H1 (cell line): Measurements from ENCODE around the gene MTARC1. TPM values are rescaled to one million over a fixed set of nuclear protein-coding genes. Genes with fewer than 3 reads are reported as not detected.

ENCODE experiments used
- CTCF ChIA-PET: fragments of 300-600 bp; sonication (Branson Sonifier 250); formaldehyde crosslinking; loops from one replicate; lab custom pipeline; 2021; ENCODE audit not compliant: partially characterized antibody; lab: Charles Lee
- POLR2A ChIA-PET: fragments of 300-600 bp; sonication (Branson Sonifier 250); formaldehyde crosslinking; loops from one replicate; lab custom pipeline; 2021; ENCODE audit warnings: inconsistent platforms; ENCODE audit not compliant: partially characterized antibody; lab: Charles Lee
- DNase-seq, 2 experiments: peaks; one replicate each; pipeline versions ENCODE4 v3.0.0 to v3.0.0-alpha.2; 2010 to 2022; ENCODE audit warnings: low spot score in 2 of 2, low read depth in 1 of 2, mixed read lengths in 1 of 2
- FAIRE-seq: peaks from 2 replicates; lab custom pipeline; 2011; peaks lifted over from hg19 to GRCh38; lab: Jason Lieb, UNC
- H2AFZ ChIP-seq: 2 replicates; pipeline ENCODE4 v1.8.1; 2012; ENCODE audit warnings: low read length, inconsistent platforms
- H2AK5ac ChIP-seq: 2 replicates; pipeline ENCODE4 v1.6.1; 2013; ENCODE audit warnings: low read depth, low read length
- H2BK120ac ChIP-seq: replicated peaks from 2 replicates; pipeline ENCODE3; 2013; ENCODE audit warnings: low read depth, low read length, inconsistent platforms
- H2BK12ac ChIP-seq: 2 replicates; pipeline ENCODE4 v1.6.1; 2013; ENCODE audit warnings: low read depth, low read length
- H2BK15ac ChIP-seq: 2 replicates; pipeline ENCODE4 v1.6.1; 2013; ENCODE audit warnings: low read length
- H2BK20ac ChIP-seq: 2 replicates; pipeline ENCODE4 v1.6.1; 2013; ENCODE audit warnings: low read length
- H2BK5ac ChIP-seq: 2 replicates; pipeline ENCODE4 v1.6.1; 2013; ENCODE audit warnings: low read depth, low read length
- H3K14ac ChIP-seq: 2 replicates; pipeline ENCODE4 v1.6.1; 2013; ENCODE audit warnings: inconsistent platforms; ENCODE audit not compliant: insufficient read length
- H3K18ac ChIP-seq: 2 replicates; pipeline ENCODE4 v1.6.1; 2013; ENCODE audit warnings: low read length; ENCODE audit errors: extremely low read depth
- H3K23ac ChIP-seq: 2 replicates; pipeline ENCODE4 v1.6.1; 2013; ENCODE audit warnings: inconsistent platforms; ENCODE audit not compliant: insufficient read length
- H3K23me2 ChIP-seq: 2 replicates; pipeline ENCODE4 v1.6.1; 2013; ENCODE audit warnings: low read depth, low read length
- H3K27ac ChIP-seq: 2 replicates; pipeline ENCODE4 v1.6.1; 2011; ENCODE audit warnings: low read depth, low read length, inconsistent platforms
- H3K27me3 ChIP-seq, 4 experiments: replicated peaks in 1 of 4; 1 replicate in 1 of 4; 2 replicates in 3 of 4; pipeline versions ENCODE4 v1.6.1 to v1.8.1; 2011 to 2013; ENCODE audit warnings: low read length in 3 of 4, mild to moderate bottlenecking in 3 of 4, inconsistent platforms in 2 of 4, mixed read lengths in 2 of 4, moderate library complexity in 1 of 4; ENCODE audit not compliant: control insufficient read depth in 3 of 4, insufficient read depth in 3 of 4; ENCODE audit errors: extremely low read depth in 1 of 4
- H3K36me3 ChIP-seq, 4 experiments: 2 replicates each; pipeline versions ENCODE4 v1.6.1 to v1.8.1; 2011 to 2013; ENCODE audit warnings: mild to moderate bottlenecking in 4 of 4, low read length in 3 of 4, moderate library complexity in 2 of 4, control low read depth in 1 of 4, inconsistent platforms in 1 of 4; ENCODE audit not compliant: insufficient read depth in 4 of 4, control insufficient read depth in 2 of 4
- H3K4ac ChIP-seq: replicated peaks from 2 replicates; pipeline ENCODE3; 2013; ENCODE audit warnings: low read length, low read depth, mixed read lengths, inconsistent platforms; ENCODE audit not compliant: insufficient read length
- H3K4me1 ChIP-seq, 4 experiments: replicated peaks in 1 of 4; 1 replicate in 1 of 4; 2 replicates in 3 of 4; pipeline versions ENCODE4 v1.6.1 to v1.8.1; 2011 to 2013; ENCODE audit warnings: low read length in 3 of 4, inconsistent platforms in 2 of 4, mixed read lengths in 1 of 4; ENCODE audit not compliant: insufficient read depth in 4 of 4, control insufficient read depth in 3 of 4
- H3K4me2 ChIP-seq, 2 experiments: 2 replicates each; pipeline versions ENCODE4 v1.6.1 to v1.8.1; 2011 to 2013; ENCODE audit warnings: low read depth in 2 of 2, low read length in 2 of 2, control low read depth in 1 of 2, inconsistent platforms in 1 of 2, mild to moderate bottlenecking in 1 of 2; ENCODE audit not compliant: insufficient read depth in 1 of 2
- H3K4me3 ChIP-seq, 4 experiments: fragments of 200-600, 300-600 bp in 1 of 4; sonication (generic), shearing (Covaris generic), sonication (Bioruptor Twin) in 1 of 4; 2 replicates each; pipeline versions ENCODE4 v1.5.1 to v1.8.1; 2011 to 2016; ENCODE audit warnings: low read length in 4 of 4, low read depth in 3 of 4, control low read depth in 2 of 4, inconsistent platforms in 2 of 4, mild to moderate bottlenecking in 2 of 4, mixed read lengths in 1 of 4, moderate library complexity in 1 of 4; ENCODE audit not compliant: insufficient read depth in 2 of 4; ENCODE audit errors: extremely low read depth in 1 of 4
- H3K56ac ChIP-seq: replicated peaks from 2 replicates; pipeline ENCODE3; 2013; ENCODE audit warnings: low read depth, mild to moderate bottlenecking, mixed read lengths, low read length, inconsistent platforms; ENCODE audit not compliant: insufficient read length
- H3K79me1 ChIP-seq: 2 replicates; pipeline ENCODE4 v1.6.1; 2013; ENCODE audit warnings: low read depth, low read length, control low read depth
- H3K79me2 ChIP-seq, 2 experiments: 2 replicates each; pipeline versions ENCODE4 v1.6.1 to v1.8.1; 2012 to 2013; ENCODE audit warnings: low read length in 2 of 2, mild to moderate bottlenecking in 2 of 2, inconsistent platforms in 1 of 2; ENCODE audit not compliant: insufficient read depth in 2 of 2, control insufficient read depth in 1 of 2
- H3K9ac ChIP-seq, 4 experiments: replicated peaks in 1 of 4; 1 replicate in 1 of 4; 2 replicates in 3 of 4; pipeline versions ENCODE4 v1.6.1 to v1.8.1; 2011 to 2013; ENCODE audit warnings: low read depth in 3 of 4, low read length in 3 of 4, control low read depth in 2 of 4, mild to moderate bottlenecking in 2 of 4, moderate library complexity in 2 of 4, inconsistent platforms in 1 of 4; ENCODE audit errors: extremely low read depth in 1 of 4
- H3K9me3 ChIP-seq, 2 experiments: 2 replicates each; pipeline versions ENCODE4 v1.6.1 to v1.8.1; 2012 to 2013; ENCODE audit warnings: mild to moderate bottlenecking in 2 of 2, moderate library complexity in 2 of 2, control low read depth in 1 of 2, inconsistent platforms in 1 of 2, low read depth in 1 of 2, low read length in 1 of 2, mixed read lengths in 1 of 2; ENCODE audit not compliant: insufficient read depth in 2 of 2
- H4K20me1 ChIP-seq, 2 experiments: replicated peaks in 1 of 2; 2 replicates each; pipeline versions ENCODE3 to v1.8.1; 2011 to 2013; ENCODE audit warnings: inconsistent platforms in 2 of 2, low read length in 2 of 2, mild to moderate bottlenecking in 1 of 2; ENCODE audit not compliant: insufficient read depth in 2 of 2, control insufficient read depth in 1 of 2
- H4K5ac ChIP-seq: 2 replicates; pipeline ENCODE4 v1.6.1; 2013; ENCODE audit warnings: low read length, low read depth, mixed read lengths, inconsistent platforms; ENCODE audit not compliant: insufficient read length
- H4K8ac ChIP-seq: 2 replicates; pipeline ENCODE4 v1.8.0; 2013; ENCODE audit warnings: mild to moderate bottlenecking, moderate library complexity, low read length, inconsistent platforms; ENCODE audit not compliant: insufficient read depth; ENCODE audit errors: extremely low read depth
- H4K91ac ChIP-seq: replicated peaks from 2 replicates; pipeline ENCODE3; 2013; ENCODE audit warnings: low read length, mixed read lengths, inconsistent platforms; ENCODE audit not compliant: insufficient read length
- CHD1 ChIP-seq: IDR thresholded peaks from 2 replicates; pipeline ENCODE4 v1.6.1; 2012; ENCODE audit warnings: low read depth, low read length, improper control_type of control experiment
- TAF1 ChIP-seq: IDR thresholded peaks from 2 replicates; pipeline ENCODE4 v1.6.1; 2011; ENCODE audit warnings: mild to moderate bottlenecking, low read depth, low read length
- WGBS, 2 experiments: shearing (Covaris generic) in 1 of 2; methylation state at CpG; one replicate each; pipeline versions ENCODE4 v1.1.6 to v1.1.7; 2013 to 2015; ENCODE audit warnings: low lambda C conversion rate in 2 of 2, mixed read lengths in 2 of 2, inconsistent platforms in 1 of 2, low coverage in 1 of 2, missing lambda C conversion rate in 1 of 2; ENCODE audit not compliant: insufficient replicate concordance in 2 of 2, insufficient coverage in 1 of 2, insufficient read length in 1 of 2; ENCODE audit errors: extremely low coverage in 1 of 2, missing lambda C conversion rate in 1 of 2; 5-methylcytosine and 5-hydroxymethylcytosine counted together
- polyA plus RNA-seq, 7 experiments: library from polyadenylated mRNA; depleted of rRNA in 3 of 7; stranded (reverse) in 5 of 7; unstranded in 2 of 7; fragments of >200 nt in 5 of 7; fragments of 200-250 nt in 2 of 7; gene quantifications; 1 replicate in 5 of 7; 2 replicates in 1 of 7; 4 replicates in 1 of 7; pipeline versions ENCODE4 v1.2.1 to v1.2.3, GENCODE V29; 2011 to 2013; ENCODE audit warnings: missing spikeins in 2 of 7, mixed read lengths in 2 of 7
- total RNA-seq: library from RNA; stranded (reverse); fragmentation: NEBNext Ultra II Directional; extraction: Animal tissue kit (Norgen Biotek cat#: 25700); gene quantifications from 2 replicates; pipeline ENCODE4 v1.2.1, GENCODE V29; 2021

Gene MTARC1
- total and polyA plus RNA-seq, 2 of the 8 experiments (the other 6 are each of a cell fraction or from before 2014, with no cell fraction given) = 17.2 to 46.2 TPM

- 13% methylated on average over 3 of the region's 3 CpGs; no CpG with 5 or more reads in 1 of the 2 experiments for WGBS, 2 experiments
- Histone ChIP-seq H3K36me3 (no peaks in the 10 kb centered on the region), H4K20me1 (no peaks in the 10 kb centered on the region), H3K23ac (no peak overlapping the region), H3K56ac (no peak overlapping the region), H3K9ac (peak overlapping the region; percentile 12 to 94 (median 78); a peak in 6 of 7 replicates), H4K8ac (no peak overlapping the region), H3K27me3 (peaks cover 0 to 28% (median 15%) of the 10 kb centered on the region in 4 experiments; a peak in 6 of 7 replicates), H2AK5ac (no peak overlapping the region), H3K23me2 (peaks cover 9% of the 10 kb centered on the region), H2AFZ (no peak overlapping the region), H3K27ac (no peak overlapping the region; the same call in 1 of the 2 replicates), H2BK5ac (no peak overlapping the region), H2BK12ac (no peak overlapping the region), H2BK20ac (no peak overlapping the region), H3K9me3 (no peaks in the 10 kb centered on the region), H3K18ac (no peak overlapping the region; the same call in 1 of the 2 replicates), H3K4me1 (peaks cover 3 to 9% (median 7%) of the 10 kb centered on the region in 4 experiments; a peak in 5 of 7 replicates), H3K4me2 (peak overlapping the region; percentile 78 to 97), H3K79me1 (no peaks in the 10 kb centered on the region), H2BK15ac (0 out of 2 replicates have a peak overlapping the region, but pooled peaks have one; percentile 46), H3K14ac (no peak overlapping the region), H3K4ac (no peak overlapping the region), H2BK120ac (no peak overlapping the region), H3K79me2 (peaks cover 0 to 11% of the 10 kb centered on the region in 2 experiments; a peak in 2 of 4 replicates), H3K4me3 (peak overlapping the region; percentile 71 to 76 (median 74)), H4K91ac (no peak overlapping the region), H4K5ac (no peak overlapping the region)
- FAIRE-seq = no peak
- TF ChIP-seq CHD1 (no peak), TAF1 (no peak)
- DNase-seq = no peak
- CTCF ChIA-PET = interaction anchor here (1.0 to 5.9 kb wide), 10 partner anchors 10 to 468 kb away, joined by 3 to 42 read pairs (median 8); partner anchors contain the start of gene MTARC1
- POLR2A ChIA-PET = interaction anchor here (0.9 to 4.8 kb wide), 13 partner anchors 9 to 535 kb away, joined by 3 to 70 read pairs (median 5); partner anchors contain the start of gene MTARC1
Measured at GRCh38 chr1:220748936-220749335, 37.8 kb upstream of the MTARC1 start.
